Measurements from ENCODE around the gene LCOR. TPM values are rescaled to one million over a fixed set of nuclear protein-coding genes. Genes with fewer than 3 reads are reported as not detected.

Gene LCOR
- total RNA-seq, 4 donors from 2014 or later, result 9.2 to 20.0 (median 14.6) TPM

- Histone ChIP-seq H3K9me3 (no peaks in the 10 kb centered on the region), H3K27me3 (no peaks in the 10 kb centered on the region), H3K27ac (no peak overlapping the region), H3K36me3 (no peaks in the 10 kb centered on the region), H3K4me1 (peaks cover 7 to 18% of the 10 kb centered on the region in 2 donors), H3K4me3 (no peak overlapping the region)
- DNase-seq (no peak), ATAC-seq (no peak)
- no peak for TF ChIP-seq POLR2A (IDR thresholded peaks at IDR 0.05)
- TF ChIP-seq, protein P1, sequence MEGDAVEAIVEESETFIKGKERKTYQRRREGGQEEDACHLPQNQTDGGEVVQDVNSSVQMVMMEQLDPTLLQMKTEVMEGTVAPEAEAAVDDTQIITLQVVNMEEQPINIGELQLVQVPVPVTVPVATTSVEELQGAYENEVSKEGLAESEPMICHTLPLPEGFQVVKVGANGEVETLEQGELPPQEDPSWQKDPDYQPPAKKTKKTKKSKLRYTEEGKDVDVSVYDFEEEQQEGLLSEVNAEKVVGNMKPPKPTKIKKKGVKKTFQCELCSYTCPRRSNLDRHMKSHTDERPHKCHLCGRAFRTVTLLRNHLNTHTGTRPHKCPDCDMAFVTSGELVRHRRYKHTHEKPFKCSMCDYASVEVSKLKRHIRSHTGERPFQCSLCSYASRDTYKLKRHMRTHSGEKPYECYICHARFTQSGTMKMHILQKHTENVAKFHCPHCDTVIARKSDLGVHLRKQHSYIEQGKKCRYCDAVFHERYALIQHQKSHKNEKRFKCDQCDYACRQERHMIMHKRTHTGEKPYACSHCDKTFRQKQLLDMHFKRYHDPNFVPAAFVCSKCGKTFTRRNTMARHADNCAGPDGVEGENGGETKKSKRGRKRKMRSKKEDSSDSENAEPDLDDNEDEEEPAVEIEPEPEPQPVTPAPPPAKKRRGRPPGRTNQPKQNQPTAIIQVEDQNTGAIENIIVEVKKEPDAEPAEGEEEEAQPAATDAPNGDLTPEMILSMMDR (IDR thresholded peaks at IDR 0.05 in 4 of 5, conservative IDR thresholded peaks at IDR 0.05 in 1 of 5), result no peak
- intact Hi-C loops (cut with DNase I; ENCODE audit: low total_unique reads), result no loop called here
- in situ Hi-C loops (cut with MboI; ENCODE audit: low sequenced_read_pairs in 4 of 4), result no loop called here
These were observed 164.3 kb downstream of the LCOR start for GRCh38 chr10:96996275-96996965.

DNA sequence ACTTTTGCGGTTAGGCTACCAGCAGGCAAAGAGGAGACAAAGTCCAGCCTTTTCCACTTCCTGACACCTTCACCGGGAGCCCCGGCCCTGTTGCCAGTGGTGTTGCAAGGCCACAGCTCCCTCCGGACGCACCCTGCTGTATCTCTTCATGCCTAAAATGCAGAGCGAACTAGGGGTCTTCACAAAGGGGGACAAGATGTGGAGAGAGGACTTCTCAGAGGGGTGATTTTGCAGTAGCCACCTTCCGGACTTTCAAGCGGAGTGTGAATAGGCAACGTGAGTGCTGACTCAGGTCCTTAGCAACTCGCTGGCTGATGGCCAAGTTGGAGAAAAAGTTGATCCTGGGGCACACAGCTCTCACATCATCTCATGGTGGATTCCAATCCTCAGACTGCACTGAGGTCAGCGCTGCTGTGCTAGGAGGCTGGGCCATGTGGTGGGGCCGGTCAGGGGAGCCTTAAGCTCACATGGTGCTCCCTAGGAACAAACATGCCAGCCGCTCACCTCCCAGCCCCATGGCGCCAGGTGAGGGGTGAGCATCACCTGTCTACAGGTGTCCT lies 166.3 kb downstream of the LCOR start:
- no peaks in the 10 kb centered on the region for H3K27me3 ChIP-seq
- no peak overlapping the region for H3K27ac ChIP-seq
- DNase-seq, result no peak
- TF ChIP-seq, protein P1 (IDR thresholded peaks at IDR 0.05 in 4 of 5, conservative IDR thresholded peaks at IDR 0.05 in 1 of 5), result no peak
- TF ChIP-seq POLR2A (IDR thresholded peaks at IDR 0.05), result no peak
- intact Hi-C loops (cut with DNase I; ENCODE audit: low total_unique reads), result no loop called here
- no peaks in the 10 kb centered on the region for H3K36me3 ChIP-seq
- H3K4me1 ChIP-seq, result peaks cover 7 to 15% of the 10 kb centered on the region in 2 donors
- in situ Hi-C loops (cut with MboI; ENCODE audit: low sequenced_read_pairs in 4 of 4), result no loop called here
- no peak overlapping the region for H3K4me3 ChIP-seq
- ATAC-seq, result no peak
- no peaks in the 10 kb centered on the region for H3K9me3 ChIP-seq

- Histone ChIP-seq H3K27ac (no peak overlapping the region), H3K9me3 (no peaks in the 10 kb centered on the region), H3K27me3 (no peaks in the 10 kb centered on the region), H3K4me1 (peaks cover 2 to 9% of the 10 kb centered on the region in 2 donors), H3K36me3 (no peaks in the 10 kb centered on the region), H3K4me3 (no peak overlapping the region)
- DNase-seq, result no peak
- TF ChIP-seq, protein P1 (IDR thresholded peaks at IDR 0.05 in 4 of 5, conservative IDR thresholded peaks at IDR 0.05 in 1 of 5), result no peak
- no peak for TF ChIP-seq POLR2A (IDR thresholded peaks at IDR 0.05)
- ATAC-seq, result no peak
- in situ Hi-C loops (cut with MboI; ENCODE audit: low sequenced_read_pairs in 4 of 4), result no loop called here
- intact Hi-C loops (cut with DNase I; ENCODE audit: low total_unique reads), result no loop called here
These were observed 167.2 kb downstream of the LCOR start for GRCh38 chr10:96999337-96999736.

DNA sequence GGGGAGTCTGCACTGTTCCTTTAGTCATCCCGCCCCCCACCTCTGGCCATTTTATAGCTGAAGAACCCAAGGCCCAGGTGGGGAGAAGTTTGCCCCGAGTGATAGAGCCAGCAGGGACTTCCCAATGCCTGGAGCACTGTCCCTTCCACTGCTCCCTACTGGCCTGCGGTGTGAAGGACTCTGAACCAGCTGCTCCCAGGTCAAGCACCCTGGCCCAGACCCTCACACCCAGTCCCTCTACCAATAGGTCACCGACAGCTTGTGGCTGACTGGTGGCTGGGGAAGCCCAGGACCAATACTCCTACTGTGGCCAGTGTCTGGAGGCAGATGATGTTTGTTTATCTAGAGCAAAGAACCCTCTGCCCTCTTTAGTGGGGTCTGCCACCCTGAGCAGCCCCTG lies 167.9 kb downstream of the LCOR start:
- H3K4me1 ChIP-seq, result peaks cover 0 to 9% of the 10 kb centered on the region in 2 donors
- no peaks in the 10 kb centered on the region for H3K27me3 ChIP-seq
- H3K4me3 ChIP-seq, result no peak overlapping the region
- TF ChIP-seq POLR2A (IDR thresholded peaks at IDR 0.05), result no peak
- TF ChIP-seq, protein P1 (IDR thresholded peaks at IDR 0.05 in 4 of 5, conservative IDR thresholded peaks at IDR 0.05 in 1 of 5), result no peak
- intact Hi-C loops (cut with DNase I; ENCODE audit: low total_unique reads), result no loop called here
- no peaks in the 10 kb centered on the region for H3K9me3 ChIP-seq
- H3K36me3 ChIP-seq, result no peaks in the 10 kb centered on the region
- no peak overlapping the region for H3K27ac ChIP-seq
- ATAC-seq, result no peak
- DNase-seq, result no peak
- in situ Hi-C loops (cut with MboI; ENCODE audit: low sequenced_read_pairs in 4 of 4), result no loop called here
